Measurements from ENCODE around the gene XXYLT1.
"Not testable (repeated sequence)": the region's sequence is repeated elsewhere in the genome, so short reads cannot be mapped to it uniquely, and the experiment has no call there.

GRCh38 chr3:195228886-195229285 lies 42.1 kb downstream of the XXYLT1 start:
- not testable (repeated sequence) for TF ChIP-seq OSR1, RARB, ISL1 (CRISPR knock-in tag; IDR thresholded peaks at IDR 0.05)
